Spleen (tissue), 13 donors: ENCODE results near the gene KLRK1. TPM values are rescaled to one million over a fixed set of nuclear protein-coding genes. Genes with fewer than 3 reads are reported as not detected.
"Not testable (repeated sequence)": the region's sequence is repeated elsewhere in the genome, so short reads cannot be mapped to it uniquely, and the experiment has no call there.

Experiments
- DNase-seq: peaks from one replicate; pipeline ENCODE4 v3.0.0-alpha.2; 2020
- H3K27ac ChIP-seq, 8 donors: fragments of 200-600 bp; sonication (generic) in 7 of 8; 1 replicate in 4 of 8; 2 replicates in 4 of 8; pipeline versions ENCODE4 v1.5.0 to v1.8.0; 2016 to 2021; ENCODE audit warnings: inconsistent platforms in 4 of 8, mild to moderate bottlenecking in 4 of 8, moderate library complexity in 1 of 8
- H3K27me3 ChIP-seq, 7 donors: fragments of 200-600 bp; sonication (generic) in 6 of 7; replicated peaks in 1 of 7; 1 replicate in 4 of 7; 2 replicates in 3 of 7; pipeline versions ENCODE4 v1.5.0 to v1.8.0; 2016 to 2021; ENCODE audit warnings: inconsistent platforms in 3 of 7, mild to moderate bottlenecking in 1 of 7
- H3K36me3 ChIP-seq, 6 donors: fragments of 200-600 bp; sonication (generic) in 5 of 6; 1 replicate in 4 of 6; 2 replicates in 2 of 6; pipeline versions ENCODE4 v1.5.0 to v1.8.0; 2016 to 2021; ENCODE audit warnings: inconsistent platforms in 2 of 6
- H3K4me1 ChIP-seq, 6 donors: fragments of 200-600 bp; sonication (generic) in 5 of 6; 1 replicate in 3 of 6; 2 replicates in 3 of 6; pipeline versions ENCODE4 v1.5.0 to v1.8.0; 2016 to 2021; ENCODE audit warnings: inconsistent platforms in 3 of 6
- H3K4me3 ChIP-seq, 8 donors: fragments of 200-600 bp; sonication (generic) in 7 of 8; 1 replicate in 4 of 8; 2 replicates in 4 of 8; pipeline versions ENCODE4 v1.5.0 to v1.8.0; 2016 to 2021; ENCODE audit warnings: inconsistent platforms in 4 of 8, mild to moderate bottlenecking in 4 of 8, moderate library complexity in 2 of 8
- H3K9me3 ChIP-seq, 8 donors: fragments of 200-600 bp; sonication (generic) in 7 of 8; 1 replicate in 4 of 8; 2 replicates in 4 of 8; pipeline versions ENCODE4 v1.5.0 to v1.8.0; 2016 to 2021; ENCODE audit warnings: inconsistent platforms in 4 of 8
- CTCF ChIP-seq, 11 experiments: fragments of 200-600 bp in 7 of 11; fragments of 450-650 bp in 4 of 11; sonication (generic) in 4 of 11; IDR thresholded peaks in 8 of 11; conservative IDR thresholded peaks in 3 of 11; 1 replicate in 7 of 11; 2 replicates in 4 of 11; pipeline versions ENCODE4 v1.4.0 to v1.8.0; 2016 to 2021; ENCODE audit warnings: antibody characterized with exemption in 11 of 11, inconsistent platforms in 4 of 11, mild to moderate bottlenecking in 1 of 11
- POLR2A ChIP-seq, 3 donors: fragments of 450-650 bp; IDR thresholded peaks; one replicate each; pipeline ENCODE4 v1.5.1; 2017; ENCODE audit warnings: antibody characterized with exemption in 3 of 3, mild to moderate bottlenecking in 1 of 3
- POLR2AphosphoS5 ChIP-seq, 3 donors: sonication (generic); formaldehyde crosslinking; IDR thresholded peaks; one replicate each; pipeline ENCODE4 v1.5.1; 2017; ENCODE audit warnings: antibody characterized with exemption in 3 of 3
- WGBS, 5 donors: extraction: QIAGEN DNeasy Blood & Tissue Kit in 3 of 5; methylation state at CpG; one replicate each; pipeline versions ENCODE4 v1.1.5 to v1.1.7; 2013 to 2018; 5-methylcytosine and 5-hydroxymethylcytosine counted together
- intact Hi-C: fragments of 100-400 bp; cut with DNase I; formaldehyde crosslinking; loops from one replicate; pipeline ENCODE4 v1.15.0; 2023; ENCODE audit warnings: low total_unique reads
- long read RNA-seq, 2 donors: transcript quantifications; one replicate each; lab custom pipeline, GENCODE V29; 2026
- polyA plus RNA-seq, 3 donors: library from polyadenylated mRNA; stranded (reverse); fragments of 200-250 nt; gene quantifications; one replicate each; pipeline ENCODE4 v1.2.1, GENCODE V29; 2013
- total RNA-seq, 7 donors: library from RNA; depleted of rRNA in 3 of 7; stranded (reverse); fragments of >200 nt in 3 of 7; fragmentation: NEBNext Ultra II Directional in 4 of 7; extraction: Animal tissue kit (Norgen Biotek cat#: 25700) in 4 of 7; gene quantifications; one replicate each; pipeline versions ENCODE4 v1.1.0 to v1.2.1, GENCODE V29; 2016 to 2021
- donor health status: healthy with polysubstance abuse.
- donor health status: DM: no; HTN: no; CAD: no; lungs with moderate emphysema.
- donor health status: DM: no; HTN: no; CAD: no.
- donor health status: Bipolar disorder and iron deficiency.
- donor health status: healthy.
- donor health status: DM: no; HTN: no; CAD: no.
- donor health status: DM: yes; HTN: yes; CAD: no.

KLRK1 gene
- total RNA-seq (10 to 100 TPM; 30.5 to 64.6 (median 39.9) TPM), polyA plus RNA-seq (10 to 100 TPM; 12.3 to 78.1 (median 45.9) TPM)
- long read RNA-seq, donor 1, partial matches to known transcripts, result 0 of 1 reads
- long read RNA-seq, donor 1, other reads (novel, unspliced or antisense), result 0 of 1 reads
- long read RNA-seq, donor 2, partial matches to known transcripts, result 0 of 2 reads
- long read RNA-seq, donor 2, other reads (novel, unspliced or antisense), result 0 of 2 reads

- no peak for DNase-seq
- Histone ChIP-seq H3K4me3 (peak within 1 kb of the TSS in 5 of 8 donors; percentile 9 to 53 (median 23)), H3K27ac (peak within 1 kb of the TSS in 7 of 8 donors; percentile 42 to 75 (median 45)), H3K36me3 (no peaks in the 10 kb centered on the region), H3K27me3 (no peaks in the 10 kb centered on the region), H3K9me3 (no peaks in the 10 kb centered on the region), H3K4me1 (peaks cover 0 to 34% (median 14%) of the 10 kb centered on the region in 6 donors)
- no peak for TF ChIP-seq POLR2A (IDR thresholded peaks at IDR 0.05)
- no peak for TF ChIP-seq CTCF (IDR thresholded peaks at IDR 0.05 in 8 of 11, conservative IDR thresholded peaks at IDR 0.05 in 3 of 11)
- no peak for TF ChIP-seq POLR2AphosphoS5 (IDR thresholded peaks at IDR 0.05)
- 45 to 66% (median 49%) methylated on average over 1 of the region's 1 CpG for WGBS, 5 donors
- intact Hi-C loops, result no loop called here
Measured at GRCh38 chr12:10389904-10390303, at the start of gene KLRK1. TSS of gene KLRK1 (minus strand) at chr12:10390041. CDS start at chr12:10388810, 1,231 bp downstream.

- H3K4me3 ChIP-seq, DNase-seq, H3K4me1 ChIP-seq, H3K9me3 ChIP-seq, H3K36me3 ChIP-seq, H3K27me3 ChIP-seq, H3K27ac ChIP-seq, intact Hi-C loops: not testable (repeated sequence)
- 33 to 75% (median 60%) methylated on average over 1 to 2 of the region's 2 CpGs; no CpG with 5 or more reads in 1 of the 5 donors for WGBS, 5 donors
Measured at GRCh38 chr12:10437601-10438000, 47.8 kb upstream of the KLRK1 start.

GRCh38 chr12:10435816-10436215 is 46.0 kb upstream of the KLRK1 start, which contains the start of gene KLRC2:
TSS of gene KLRC2 (minus strand) at chr12:10436010. CDS start at chr12:10435986, 24 bp downstream.
- 33 to 38% (median 36%) methylated on average over 3 of the region's 3 CpGs for WGBS, 5 donors
- H3K27ac ChIP-seq, result peak within 1 kb of the TSS in 1 of 8 donors; percentile 46
- H3K4me1 ChIP-seq, DNase-seq, intact Hi-C loops, H3K27me3 ChIP-seq, H3K36me3 ChIP-seq, H3K9me3 ChIP-seq: not testable (repeated sequence)
- peak within 1 kb of the TSS in 2 of 8 donors; percentile 4 to 37 for H3K4me3 ChIP-seq

GRCh38 chr12:10430623-10431022 is 40.8 kb upstream of the KLRK1 start:
- H3K27me3 ChIP-seq, H3K9me3 ChIP-seq, H3K4me3 ChIP-seq, DNase-seq, H3K4me1 ChIP-seq, intact Hi-C loops, H3K36me3 ChIP-seq, H3K27ac ChIP-seq: not testable (repeated sequence)
- WGBS, 5 donors, result 75 to 89% (median 79%) methylated on average over 4 of the region's 4 CpGs

GRCh38 chr12:10425938-10426337 is 36.1 kb upstream of the KLRK1 start:
- H3K4me3 ChIP-seq, H3K4me1 ChIP-seq, H3K9me3 ChIP-seq, H3K27ac ChIP-seq, intact Hi-C loops, H3K27me3 ChIP-seq, DNase-seq, H3K36me3 ChIP-seq: not testable (repeated sequence)
- WGBS, 5 donors, result 84 to 93% (median 89%) methylated on average over 7 to 8 of the region's 8 CpGs

- H3K4me1 ChIP-seq, DNase-seq, H3K27ac ChIP-seq, H3K9me3 ChIP-seq, intact Hi-C loops, H3K4me3 ChIP-seq, H3K36me3 ChIP-seq, H3K27me3 ChIP-seq: not testable (repeated sequence)
- WGBS, 5 donors, result 84 to 100% (median 88%) methylated on average over 1 of the region's 1 CpG; no CpG with 5 or more reads in 1 of the 5 donors
Measured at GRCh38 chr12:10424260-10424899, 34.5 kb upstream of the KLRK1 start.

GRCh38 chr12:10422159-10422558 is 32.3 kb upstream of the KLRK1 start:
- H3K4me1 ChIP-seq, H3K27ac ChIP-seq, H3K27me3 ChIP-seq, intact Hi-C loops, DNase-seq, H3K36me3 ChIP-seq, H3K9me3 ChIP-seq, H3K4me3 ChIP-seq: not testable (repeated sequence)
- WGBS, 5 donors, result 48 to 77% (median 58%) methylated on average over 2 of the region's 3 CpGs

- H3K27ac ChIP-seq, H3K4me1 ChIP-seq, H3K36me3 ChIP-seq, intact Hi-C loops, H3K9me3 ChIP-seq, H3K27me3 ChIP-seq, DNase-seq: not testable (repeated sequence)
- WGBS, 5 donors, result 10 to 34% (median 31%) methylated on average over 1 of the region's 1 CpG
- peak within 1 kb of the TSS in 1 of 8 donors; percentile 19 for H3K4me3 ChIP-seq
Measured at GRCh38 chr12:10420334-10420733, 30.5 kb upstream of the KLRK1 start, which contains the start of gene KLRC3. TSS of gene KLRC3 (minus strand) at chr12:10420595. CDS start at chr12:10420550, 45 bp downstream.
